IMR-90 (cell line): ENCODE results near the gene WDR27. TPM values are rescaled to one million over a fixed set of nuclear protein-coding genes. Genes with fewer than 3 reads are reported as not detected.

Experiments
- ATAC-seq: fragments of 200-7000 bp; cut with Tn5 transposase; 2 replicates; pipeline ENCODE4 v1.9.1; 2020; ENCODE audit warnings: low read depth, mild to moderate bottlenecking, moderate library complexity
- BruUV-seq: library from RNA; stranded (reverse); fragments of 400-500 nt; replicated peaks from 2 replicates; lab custom pipeline; 2021; lab: Mats Ljungman, UMichigan
- CTCF ChIA-PET: fragments of 300-600 bp; formaldehyde crosslinking; extraction: SDS; loops from one replicate; lab custom pipeline; 2021; ENCODE audit warnings: antibody characterized with exemption; lab: Yijun Ruan, JAX
- POLR2A ChIA-PET: fragments of 300-600 bp; sonication (Branson Sonifier 250); formaldehyde crosslinking; loops from one replicate; lab custom pipeline; 2022; ENCODE audit warnings: antibody characterized with exemption; ENCODE audit not compliant: unreplicated experiment; lab: Charles Lee
- DNase-seq: peaks from one replicate; pipeline ENCODE4 v3.0.0; 2013
- H2AFZ ChIP-seq: replicated peaks from 2 replicates; pipeline ENCODE3; 2013; ENCODE audit warnings: low read length, mild to moderate bottlenecking; ENCODE audit not compliant: poor library complexity
- H2AK5ac ChIP-seq: 2 replicates; pipeline ENCODE4 v1.6.1; 2013; ENCODE audit warnings: low read depth, low read length, inconsistent platforms
- H2AK9ac ChIP-seq: replicated peaks from 2 replicates; pipeline ENCODE3; 2013; ENCODE audit warnings: mild to moderate bottlenecking, low read depth, low read length, moderate library complexity; ENCODE audit not compliant: poor library complexity
- H2BK120ac ChIP-seq: 2 replicates; pipeline ENCODE4 v1.6.1; 2013; ENCODE audit warnings: low read depth, low read length, inconsistent platforms
- H2BK15ac ChIP-seq: 3 replicates; pipeline ENCODE4 v1.6.1; 2013; ENCODE audit warnings: low read depth, low read length, inconsistent platforms
- H2BK20ac ChIP-seq: 2 replicates; pipeline ENCODE4 v1.6.1; 2013; ENCODE audit warnings: low read depth, mild to moderate bottlenecking, inconsistent platforms, low read length, moderate library complexity
- H2BK5ac ChIP-seq: 2 replicates; pipeline ENCODE4 v1.6.1; 2013; ENCODE audit warnings: mild to moderate bottlenecking, low read depth, low read length, inconsistent platforms; ENCODE audit not compliant: poor library complexity, severe bottlenecking
- H3K14ac ChIP-seq: replicated peaks from 2 replicates; pipeline ENCODE4 v1.6.1; 2013; ENCODE audit warnings: low read depth, low read length, inconsistent platforms
- H3K18ac ChIP-seq: 2 replicates; pipeline ENCODE4 v1.6.1; 2013; ENCODE audit warnings: low read depth, low read length, control low read depth
- H3K23ac ChIP-seq: 2 replicates; pipeline ENCODE4 v1.6.1; 2013; ENCODE audit warnings: low read depth, low read length, inconsistent platforms
- H3K27ac ChIP-seq: 2 replicates; pipeline ENCODE4 v1.5.1; 2013; ENCODE audit warnings: mild to moderate bottlenecking, control low read depth, low read length; ENCODE audit not compliant: insufficient read depth
- H3K27me3 ChIP-seq: 2 replicates; pipeline ENCODE4 v1.6.1; 2013; ENCODE audit warnings: low read length; ENCODE audit not compliant: control insufficient read depth, insufficient read depth
- H3K36me3 ChIP-seq: 2 replicates; pipeline ENCODE4 v1.6.1; 2013; ENCODE audit warnings: low read length, mixed read lengths; ENCODE audit not compliant: control insufficient read depth, insufficient read depth
- H3K4ac ChIP-seq: 2 replicates; pipeline ENCODE4 v1.6.1; 2013; ENCODE audit warnings: low read depth, low read length, inconsistent platforms
- H3K4me1 ChIP-seq: 2 replicates; pipeline ENCODE4 v1.6.1; 2013; ENCODE audit warnings: low read length, mixed read lengths; ENCODE audit not compliant: control insufficient read depth, insufficient read depth
- H3K4me2 ChIP-seq: 2 replicates; pipeline ENCODE4 v1.6.1; 2013; ENCODE audit warnings: low read depth, mild to moderate bottlenecking, control low read depth, low read length, moderate library complexity
- H3K4me3 ChIP-seq: 2 replicates; pipeline ENCODE4 v1.5.1; 2013; ENCODE audit warnings: low read depth, mild to moderate bottlenecking, control low read depth, low read length, moderate library complexity; ENCODE audit not compliant: insufficient read depth
- H3K56ac ChIP-seq: 2 replicates; pipeline ENCODE4 v1.6.1; 2013; ENCODE audit warnings: low read length, inconsistent platforms; ENCODE audit not compliant: insufficient read depth; ENCODE audit errors: extremely low read depth
- H3K79me1 ChIP-seq, 2 experiments: 2 replicates each; pipeline ENCODE4 v1.6.1; 2013; ENCODE audit warnings: low read length in 2 of 2, inconsistent platforms in 1 of 2, low read depth in 1 of 2
- H3K9ac ChIP-seq: 2 replicates; pipeline ENCODE4 v1.6.1; 2013; ENCODE audit warnings: low read depth, low read length, control low read depth
- H3K9me1 ChIP-seq: 2 replicates; pipeline ENCODE4 v1.6.1; 2013; ENCODE audit warnings: low read length, inconsistent platforms; ENCODE audit not compliant: insufficient read depth
- H3K9me3 ChIP-seq: 2 replicates; pipeline ENCODE4 v1.6.1; 2013; ENCODE audit warnings: low read length; ENCODE audit not compliant: control insufficient read depth, insufficient read depth
- H4K20me1 ChIP-seq: 2 replicates; pipeline ENCODE4 v1.6.1; 2013; ENCODE audit warnings: low read length, inconsistent platforms; ENCODE audit not compliant: insufficient read depth
- H4K5ac ChIP-seq: 2 replicates; pipeline ENCODE4 v1.6.1; 2013; ENCODE audit warnings: mild to moderate bottlenecking, low read depth, low read length, control low read depth
- H4K8ac ChIP-seq, 2 experiments: 2 replicates each; pipeline ENCODE4 v1.6.1; 2013; ENCODE audit warnings: low read depth in 2 of 2, low read length in 2 of 2, control low read depth in 1 of 2, inconsistent platforms in 1 of 2
- H4K91ac ChIP-seq: 2 replicates; pipeline ENCODE4 v1.6.1; 2013; ENCODE audit warnings: low read depth, low read length, inconsistent platforms; ENCODE audit not compliant: insufficient read depth
- BHLHE40 ChIP-seq: fragments of 150-350 bp; IDR thresholded peaks from 2 replicates; pipeline ENCODE4 v1.6.1; 2016; ENCODE audit warnings: mild to moderate bottlenecking, low read depth, low read length
- CHD1 ChIP-seq: IDR thresholded peaks from 2 replicates; pipeline ENCODE4 v1.6.1; 2012; ENCODE audit warnings: low read depth, low read length, improper control_type of control experiment
- FOS ChIP-seq: fragments of 150-350 bp; IDR thresholded peaks from 2 replicates; pipeline ENCODE4 v1.6.1; 2016; ENCODE audit warnings: low read depth, low read length
- MAFK ChIP-seq: IDR thresholded peaks from 2 replicates; pipeline ENCODE4 v1.6.1; 2012; ENCODE audit warnings: low read depth, low read length, improper control_type of control experiment
- POLR2A ChIP-seq: IDR thresholded peaks from 2 replicates; pipeline ENCODE4 v1.6.1; 2012; ENCODE audit warnings: mild to moderate bottlenecking, low read depth, low read length
- RAD21 ChIP-seq: IDR thresholded peaks from 2 replicates; pipeline ENCODE4 v1.6.1; 2012; ENCODE audit warnings: low read length, improper control_type of control experiment
- RCOR1 ChIP-seq: IDR thresholded peaks from 2 replicates; pipeline ENCODE4 v1.6.1; 2012; ENCODE audit warnings: mild to moderate bottlenecking, low read length, improper control_type of control experiment; ENCODE audit not compliant: insufficient replicate concordance
- RFX5 ChIP-seq: IDR thresholded peaks from 2 replicates; pipeline ENCODE4 v1.8.0; 2012; ENCODE audit warnings: low read depth, mild to moderate bottlenecking, low read length, moderate library complexity
- WGBS, 2 experiments: methylation state at CpG; one replicate each; pipeline versions ENCODE4 v1.1.5 to v1.1.7; 2013; ENCODE audit warnings: missing lambda C conversion rate in 2 of 2; ENCODE audit not compliant: insufficient read length in 1 of 2; ENCODE audit errors: extremely low coverage in 2 of 2; 5-methylcytosine and 5-hydroxymethylcytosine counted together
- dilution Hi-C: fragments of 300-500 bp; cut with HindIII; formaldehyde crosslinking; loops from one replicate; pipeline ENCODE4 v1.14.3; 2018; ENCODE audit warnings: low sequenced_read_pairs; ENCODE audit not compliant: unreplicated experiment
- in situ Hi-C: fragments of 300-500 bp; cut with MboI; formaldehyde crosslinking; loops from 3 replicates; pipeline ENCODE4 v1.14.3; 2019; ENCODE audit warnings: low sequenced_read_pairs, inconsistent platforms, mixed read lengths
- intact Hi-C: fragments of 100-400 bp; cut with micrococcal nuclease; formaldehyde crosslinking; loops from 2 replicates; pipeline ENCODE4 v1.10.0; 2022
- polyA plus RNA-seq, 3 experiments: library from polyadenylated mRNA; depleted of rRNA; stranded (reverse); fragments of >200 nt; gene quantifications; 2 replicates each; pipeline ENCODE4 v1.2.3, GENCODE V29; 2012; ENCODE audit warnings: low replicate concordance in 1 of 3
- total RNA-seq: library from RNA; depleted of rRNA; stranded (reverse); fragments of >200 nt; gene quantifications from 2 replicates; pipeline ENCODE4 v1.2.3, GENCODE V29; 2012
- TF ChIP-seq, protein P1 (sequence below): conservative IDR thresholded peaks from 2 replicates; pipeline ENCODE4 v1.5.1; 2012; ENCODE audit warnings: mild to moderate bottlenecking, low read depth, low read length, improper control_type of control experiment

WDR27 gene
- total and polyA plus RNA-seq, 2 of the 4 experiments (the other 2 are of a cell fraction): 7.0 to 18.5 TPM

DNA sequence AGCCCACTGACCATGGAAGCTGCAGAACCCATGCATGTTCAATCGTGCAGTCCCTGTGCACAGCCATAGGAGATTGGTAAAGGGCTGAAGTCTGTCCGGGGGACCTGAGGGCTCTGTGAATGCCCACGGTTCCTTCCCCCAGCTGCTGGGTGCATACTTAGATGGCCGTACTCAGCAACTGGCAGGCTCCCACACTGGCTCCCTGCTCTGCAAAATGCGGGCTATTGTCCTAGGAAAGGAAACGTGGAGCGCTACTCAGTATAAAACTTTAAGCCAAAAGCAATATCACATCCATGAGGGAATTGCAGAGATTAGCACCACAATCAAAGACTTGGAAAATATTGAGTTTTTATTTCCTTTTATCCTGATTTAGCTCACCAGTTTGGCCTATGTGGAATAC lies 202.0 kb downstream of the WDR27 start:
- in situ Hi-C loops: no loop called here

More for the DNA sequence above, 202.0 kb downstream of the WDR27 start:
- Histone ChIP-seq H3K9me3 (no peaks in the 10 kb centered on the region), H2AK5ac (no peak overlapping the region), H3K4me2 (no peak overlapping the region), H3K4me3 (no peak overlapping the region), H3K23ac (no peak overlapping the region), H3K14ac (no peak overlapping the region), H3K9me1 (no peaks in the 10 kb centered on the region), H3K79me1 (no peaks in the 10 kb centered on the region), H3K4me1 (no peaks in the 10 kb centered on the region), H4K20me1 (no peaks in the 10 kb centered on the region), H2BK15ac (no peak overlapping the region), H2BK120ac (no peak overlapping the region), H3K4ac (no peak overlapping the region), H2AFZ (no peak overlapping the region), H3K56ac (no peak overlapping the region), H3K27me3 (no peaks in the 10 kb centered on the region), H2AK9ac (no peak overlapping the region), H2BK5ac (no peak overlapping the region), H4K5ac (no peak overlapping the region), H2BK20ac (no peak overlapping the region), H4K91ac (no peak overlapping the region), H3K27ac (no peak overlapping the region), H4K8ac (no peak overlapping the region), H3K18ac (no peak overlapping the region), H3K9ac (no peak overlapping the region), H3K36me3 (0 out of 2 replicates have a peak, but pooled peaks cover 1% of the 10 kb centered on the region)
- BruUV-seq: no TSS peak
- TF ChIP-seq, protein P1, sequence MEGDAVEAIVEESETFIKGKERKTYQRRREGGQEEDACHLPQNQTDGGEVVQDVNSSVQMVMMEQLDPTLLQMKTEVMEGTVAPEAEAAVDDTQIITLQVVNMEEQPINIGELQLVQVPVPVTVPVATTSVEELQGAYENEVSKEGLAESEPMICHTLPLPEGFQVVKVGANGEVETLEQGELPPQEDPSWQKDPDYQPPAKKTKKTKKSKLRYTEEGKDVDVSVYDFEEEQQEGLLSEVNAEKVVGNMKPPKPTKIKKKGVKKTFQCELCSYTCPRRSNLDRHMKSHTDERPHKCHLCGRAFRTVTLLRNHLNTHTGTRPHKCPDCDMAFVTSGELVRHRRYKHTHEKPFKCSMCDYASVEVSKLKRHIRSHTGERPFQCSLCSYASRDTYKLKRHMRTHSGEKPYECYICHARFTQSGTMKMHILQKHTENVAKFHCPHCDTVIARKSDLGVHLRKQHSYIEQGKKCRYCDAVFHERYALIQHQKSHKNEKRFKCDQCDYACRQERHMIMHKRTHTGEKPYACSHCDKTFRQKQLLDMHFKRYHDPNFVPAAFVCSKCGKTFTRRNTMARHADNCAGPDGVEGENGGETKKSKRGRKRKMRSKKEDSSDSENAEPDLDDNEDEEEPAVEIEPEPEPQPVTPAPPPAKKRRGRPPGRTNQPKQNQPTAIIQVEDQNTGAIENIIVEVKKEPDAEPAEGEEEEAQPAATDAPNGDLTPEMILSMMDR: no peak
- no peak for TF ChIP-seq BHLHE40
- no peak for TF ChIP-seq RAD21
- TF ChIP-seq POLR2A: no peak
- TF ChIP-seq CHD1: no peak
- no peak for TF ChIP-seq RCOR1
- no peak for TF ChIP-seq RFX5
- TF ChIP-seq FOS: no peak
- no peak for TF ChIP-seq MAFK
- 80% methylated on average over 1 of the region's 7 CpGs; no CpG with 5 or more reads in 1 of the 2 experiments for WGBS, 2 experiments
- intact Hi-C loops (no loop called here), dilution Hi-C loops (no loop called here)
- no peak for ATAC-seq
- CTCF ChIA-PET: no interaction called here
- POLR2A ChIA-PET: no interaction called here
- no peak for DNase-seq
